SJSA1 (cell line): ENCODE data around the gene FABP3. TPM values are rescaled to one million over a fixed set of nuclear protein-coding genes. Genes with fewer than 3 reads are reported as not detected.
"Not testable (repeated sequence)": the region's sequence is repeated elsewhere in the genome, so short reads cannot be mapped to it uniquely, and the experiment has no call there.

Experiments used
- DNase-seq, 2 experiments: peaks; one replicate each; pipeline ENCODE4 v3.0.0-alpha.2; 2015 to 2020; ENCODE audit warnings: low spot score in 2 of 2, low read depth in 1 of 2
- H3K27ac ChIP-seq: fragments of 250-450 bp; sonication (Bioruptor Pico); 2 replicates; pipeline ENCODE4 v1.5.1; 2020; ENCODE audit warnings: mild to moderate bottlenecking, moderate library complexity
- H3K27me3 ChIP-seq: fragments of 250-450 bp; sonication (Bioruptor Pico); replicated peaks from 2 replicates; pipeline ENCODE4 v1.5.1; 2020; ENCODE audit warnings: mild to moderate bottlenecking, moderate library complexity
- H3K36me3 ChIP-seq: fragments of 250-450 bp; sonication (Bioruptor Pico); 2 replicates; pipeline ENCODE4 v1.5.1; 2020; ENCODE audit warnings: mild to moderate bottlenecking
- H3K4me1 ChIP-seq: fragments of 250-450 bp; sonication (Bioruptor Pico); replicated peaks from 2 replicates; pipeline ENCODE4 v1.6.1; 2021; ENCODE audit warnings: mild to moderate bottlenecking
- H3K4me3 ChIP-seq: fragments of 250-450 bp; sonication (Bioruptor Pico); 2 replicates; pipeline ENCODE4 v1.5.1; 2020; ENCODE audit warnings: mild to moderate bottlenecking
- H3K9me3 ChIP-seq: fragments of 250-450 bp; sonication (Bioruptor Pico); replicated peaks from 2 replicates; pipeline ENCODE4 v1.5.1; 2020; ENCODE audit warnings: mild to moderate bottlenecking
- total RNA-seq: library from RNA; depleted of rRNA; stranded (reverse); fragments of >200 nt; shearing (Covaris generic); gene quantifications from 2 replicates; pipeline ENCODE4 v1.2.3, GENCODE V29; 2014

Gene FABP3
- total RNA-seq, 1 experiment from 2014 or later, result 0.24 TPM

DNA sequence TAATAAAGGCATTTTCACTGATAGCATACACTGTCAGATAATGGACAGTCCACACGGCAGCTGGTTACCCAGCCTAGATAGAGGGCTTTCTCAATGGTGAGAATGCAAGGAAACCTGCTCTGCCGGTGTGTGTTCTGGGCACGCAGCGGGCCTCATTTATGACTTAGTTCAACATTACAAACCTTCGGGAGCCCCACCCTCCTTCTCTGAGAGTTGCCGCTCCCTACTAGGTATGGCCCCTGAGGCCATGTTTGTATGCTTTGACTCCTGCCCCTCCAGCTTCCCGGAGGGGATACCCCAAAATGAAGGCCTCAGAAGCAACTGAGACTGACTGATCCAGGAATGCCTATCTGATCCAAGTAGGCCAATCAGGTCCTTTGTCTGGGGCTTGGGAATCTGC, 17.2 kb upstream of the FABP3 start:
- no peaks in the 10 kb centered on the region for H3K36me3 ChIP-seq
- no peaks in the 10 kb centered on the region for H3K27me3 ChIP-seq
- peaks cover 8% of the 10 kb centered on the region for H3K4me1 ChIP-seq
- DNase-seq, result no peak
- H3K9me3 ChIP-seq, result no peaks in the 10 kb centered on the region
- no peak overlapping the region for H3K4me3 ChIP-seq
- no peak overlapping the region for H3K27ac ChIP-seq

DNA sequence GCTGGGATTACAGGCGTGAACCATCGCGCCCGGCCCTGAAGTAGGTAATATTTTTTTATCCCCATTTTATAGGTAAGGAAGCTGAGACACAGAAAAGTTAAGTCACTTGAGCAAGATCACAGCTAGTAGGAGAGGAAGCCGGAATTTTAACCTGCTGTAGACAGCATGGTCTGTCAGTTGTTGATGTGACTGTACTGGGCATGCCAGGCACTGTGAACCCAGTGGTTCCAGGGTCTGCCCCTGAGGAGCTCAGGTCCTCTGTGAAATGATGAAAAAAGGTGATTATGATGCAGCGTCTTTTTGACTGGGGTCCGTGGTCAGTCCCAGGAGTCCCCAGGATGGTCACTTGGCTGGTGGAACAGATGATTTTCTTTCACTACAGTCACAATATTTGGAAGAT, 16.7 kb upstream of the FABP3 start:
- H3K27ac ChIP-seq, result no peak overlapping the region
- H3K4me3 ChIP-seq, result no peak overlapping the region
- H3K9me3 ChIP-seq, result no peaks in the 10 kb centered on the region
- DNase-seq, result no peak
- H3K27me3 ChIP-seq, result no peaks in the 10 kb centered on the region
- peaks cover 4% of the 10 kb centered on the region for H3K4me1 ChIP-seq
- H3K36me3 ChIP-seq, result no peaks in the 10 kb centered on the region

DNA sequence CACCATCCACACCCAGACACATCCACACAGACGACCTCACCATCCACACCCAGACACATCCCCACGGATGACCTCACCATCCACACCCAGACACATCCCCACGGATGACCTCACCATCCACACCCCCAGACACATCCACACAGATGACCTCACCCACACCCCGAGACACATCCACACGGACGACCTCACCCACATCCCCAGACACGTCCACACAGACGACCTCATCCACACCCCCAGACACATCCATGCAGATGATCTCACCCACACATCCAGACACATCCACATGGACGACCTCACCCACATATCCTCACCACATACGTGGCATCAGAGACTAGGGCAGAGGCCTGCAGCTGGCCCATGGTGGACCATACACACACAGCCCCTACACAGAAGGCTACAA, 14.7 kb upstream of the FABP3 start:
- no peak overlapping the region for H3K4me3 ChIP-seq
- DNase-seq, result no peak
- no peaks in the 10 kb centered on the region for H3K4me1 ChIP-seq
- H3K36me3 ChIP-seq, result no peaks in the 10 kb centered on the region
- no peak overlapping the region for H3K27ac ChIP-seq
- no peaks in the 10 kb centered on the region for H3K27me3 ChIP-seq
- H3K9me3 ChIP-seq, result no peaks in the 10 kb centered on the region

DNA sequence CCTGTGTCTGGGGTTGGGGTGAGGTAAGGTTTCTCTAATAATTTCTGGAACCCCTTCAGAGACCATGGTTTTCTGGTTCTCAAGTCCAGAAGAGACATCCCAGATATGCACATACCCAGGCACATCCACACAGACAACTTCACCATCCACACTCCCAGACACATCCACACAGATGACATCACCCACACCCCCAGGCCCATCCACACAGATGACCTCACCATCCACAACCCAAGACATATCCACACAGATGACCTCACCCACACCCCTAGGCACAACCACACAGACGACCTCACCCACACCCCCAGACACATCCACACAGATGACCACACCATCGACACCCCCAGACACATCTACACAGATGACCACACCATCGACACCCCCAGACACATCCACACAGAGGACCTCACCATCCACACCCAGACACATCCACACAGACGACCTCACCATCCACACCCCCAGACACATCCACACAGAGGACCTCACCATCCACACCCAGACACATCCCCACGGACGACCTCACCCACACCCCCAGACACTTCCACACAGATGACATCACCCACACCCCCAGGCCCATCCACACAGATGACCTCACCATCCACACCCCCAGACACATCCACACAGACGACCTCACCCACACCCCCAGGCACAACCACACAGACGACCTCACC, 13.8 kb upstream of the FABP3 start:
- H3K9me3 ChIP-seq, H3K4me3 ChIP-seq, H3K27ac ChIP-seq, H3K36me3 ChIP-seq, DNase-seq, H3K27me3 ChIP-seq, H3K4me1 ChIP-seq: not testable (repeated sequence)

DNA sequence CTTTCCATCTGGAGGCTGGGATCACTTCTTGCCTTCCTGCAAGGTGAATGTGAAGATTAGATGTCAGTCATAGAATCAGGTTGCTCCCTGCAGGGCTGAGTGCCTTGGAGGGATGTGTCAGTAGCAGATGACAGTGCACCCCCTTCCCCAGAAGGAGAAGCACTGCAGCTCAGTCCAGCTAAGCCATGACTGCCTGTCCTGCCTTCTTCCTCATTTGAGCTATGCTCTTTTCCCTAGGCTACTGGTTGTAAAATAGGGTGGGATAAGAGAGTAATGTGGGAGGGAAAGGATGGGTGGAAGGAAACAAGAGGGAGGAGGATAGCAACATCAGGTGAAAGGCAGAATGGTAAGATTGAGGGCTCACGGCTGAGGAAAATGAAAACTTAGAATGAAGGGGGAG, 11.1 kb upstream of the FABP3 start:
- H3K9me3 ChIP-seq, result no peaks in the 10 kb centered on the region
- no peaks in the 10 kb centered on the region for H3K4me1 ChIP-seq
- H3K36me3 ChIP-seq, result no peaks in the 10 kb centered on the region
- no peak for DNase-seq
- H3K4me3 ChIP-seq, result no peak overlapping the region
- no peak overlapping the region for H3K27ac ChIP-seq
- H3K27me3 ChIP-seq, result no peaks in the 10 kb centered on the region

DNA sequence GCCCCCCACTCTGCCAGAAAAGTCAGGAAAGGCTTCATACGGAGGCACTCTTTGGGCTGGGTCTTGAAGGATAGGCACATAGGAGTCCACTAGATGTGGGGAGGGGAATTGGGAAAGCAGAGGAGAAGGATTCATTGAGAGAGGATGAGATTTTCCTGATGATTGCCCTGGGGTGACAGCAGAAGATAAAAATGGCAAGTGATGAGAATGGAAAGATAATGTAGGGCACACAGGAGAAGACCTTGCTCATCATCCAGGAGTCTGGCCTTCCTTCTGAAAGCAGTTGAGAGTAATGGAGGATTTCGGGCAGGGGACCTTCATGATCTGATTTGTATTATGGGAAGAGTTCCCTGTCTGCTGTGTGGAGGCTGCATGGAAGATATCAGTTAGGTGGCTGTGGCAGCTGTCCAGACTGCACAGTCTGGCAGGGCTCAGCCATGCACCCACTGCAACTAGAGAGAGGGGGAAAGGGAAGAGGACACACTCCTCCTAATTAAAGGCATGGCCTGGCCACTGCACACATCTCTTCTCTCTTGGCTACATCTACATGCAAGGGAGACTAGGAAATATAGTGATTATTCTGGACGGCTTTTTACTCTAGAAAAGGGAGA, 9.6 kb upstream of the FABP3 start:
- no peaks in the 10 kb centered on the region for H3K4me1 ChIP-seq
- H3K4me3 ChIP-seq, result no peak overlapping the region
- H3K27ac ChIP-seq, result no peak overlapping the region
- DNase-seq, result no peak
- no peaks in the 10 kb centered on the region for H3K36me3 ChIP-seq
- H3K27me3 ChIP-seq, result no peaks in the 10 kb centered on the region
- no peaks in the 10 kb centered on the region for H3K9me3 ChIP-seq

DNA sequence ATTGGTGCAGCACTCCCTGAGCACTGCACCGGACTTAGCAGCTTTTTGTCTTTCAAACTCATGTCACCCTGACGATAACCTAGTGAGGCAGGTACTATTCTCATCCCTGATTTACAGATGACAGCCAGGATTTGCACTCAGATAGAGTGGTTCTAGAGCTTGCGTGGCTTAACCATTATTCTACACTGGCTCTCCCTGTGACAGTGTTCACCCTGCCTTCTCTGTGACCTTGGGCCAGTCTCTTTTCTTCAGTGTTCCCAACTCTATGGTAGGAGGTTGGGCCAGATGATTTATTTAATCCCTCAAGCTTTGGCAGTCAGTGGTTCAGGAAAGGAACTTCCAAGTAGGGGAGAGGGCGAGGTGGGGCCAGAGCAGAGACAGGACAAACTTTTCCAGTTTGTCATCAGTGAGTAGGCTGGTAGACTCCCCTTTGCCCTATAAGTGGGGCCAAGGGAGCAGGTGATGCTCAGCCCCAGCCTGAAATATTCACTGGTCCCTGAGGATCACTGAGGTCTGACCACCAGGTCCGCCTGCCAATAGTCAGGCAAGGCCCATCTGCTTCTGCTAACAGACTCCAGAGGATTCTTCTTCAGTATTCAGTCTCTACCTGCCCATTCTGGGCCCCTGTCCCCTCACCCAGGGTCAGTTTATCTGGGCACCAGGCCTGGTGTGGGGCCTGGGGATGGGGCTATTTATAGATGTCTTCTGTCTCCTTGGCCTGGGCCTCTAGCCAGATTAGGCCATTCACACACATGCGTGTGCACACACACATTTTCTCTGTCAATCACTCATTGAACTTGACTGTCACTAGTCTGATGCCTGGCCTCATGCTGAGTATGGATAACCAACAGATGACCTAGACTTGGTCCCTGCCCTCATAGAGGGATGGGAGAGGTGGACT, 8.8 kb upstream of the FABP3 start:
- Histone ChIP-seq H3K27ac (no peak overlapping the region), H3K9me3 (no peaks in the 10 kb centered on the region), H3K4me3 (no peak overlapping the region), H3K27me3 (no peaks in the 10 kb centered on the region), H3K36me3 (no peaks in the 10 kb centered on the region), H3K4me1 (no peaks in the 10 kb centered on the region)
- no peak for DNase-seq

DNA sequence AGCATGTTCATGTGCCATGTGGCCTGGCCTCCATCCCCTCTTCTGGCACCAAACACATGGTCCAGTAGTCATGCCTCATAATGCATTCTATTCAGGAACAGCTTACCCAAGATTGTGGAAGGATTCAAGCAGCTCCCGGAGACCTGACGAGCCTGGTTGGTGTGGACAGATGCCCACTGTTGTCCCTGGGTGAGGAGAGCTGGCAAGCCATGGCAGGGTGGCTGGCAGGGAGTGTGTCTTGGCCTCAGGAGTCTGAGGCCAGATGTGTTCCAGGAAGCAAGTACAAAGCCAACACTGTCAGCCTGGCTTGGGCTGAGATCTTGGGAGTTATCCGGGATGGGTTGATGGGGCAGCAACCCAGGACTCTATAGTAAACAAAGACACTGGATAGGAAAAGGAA, 7.3 kb upstream of the FABP3 start:
- Histone ChIP-seq H3K36me3 (no peaks in the 10 kb centered on the region), H3K4me3 (no peak overlapping the region), H3K27me3 (no peaks in the 10 kb centered on the region), H3K27ac (no peak overlapping the region), H3K9me3 (no peaks in the 10 kb centered on the region), H3K4me1 (no peaks in the 10 kb centered on the region; the same call in 1 of the 2 replicates)
- no peak for DNase-seq

DNA sequence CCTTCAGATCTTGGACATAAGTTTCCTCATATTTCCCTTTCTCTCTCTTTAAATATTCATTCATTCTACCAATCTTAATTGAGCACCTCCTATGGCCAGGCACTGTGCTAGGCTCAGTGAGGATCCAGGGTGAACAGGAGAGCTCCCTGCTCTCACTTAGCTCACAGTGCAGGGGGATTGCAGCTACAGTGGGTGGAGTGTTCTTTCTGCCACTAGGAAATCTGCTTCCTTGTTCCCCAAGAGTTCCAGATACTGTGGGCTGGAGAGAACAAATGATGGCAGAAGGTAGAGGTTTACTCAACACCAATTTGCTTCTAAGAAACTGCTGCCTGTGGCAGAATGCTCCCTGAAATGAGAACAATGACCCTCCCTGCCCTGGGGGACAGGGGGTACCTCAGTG, 5.1 kb upstream of the FABP3 start:
- Histone ChIP-seq H3K27ac (no peak overlapping the region), H3K4me1 (peaks cover 5% of the 10 kb centered on the region), H3K4me3 (no peak overlapping the region), H3K9me3 (no peaks in the 10 kb centered on the region), H3K36me3 (no peaks in the 10 kb centered on the region), H3K27me3 (no peaks in the 10 kb centered on the region)
- no peak for DNase-seq

DNA sequence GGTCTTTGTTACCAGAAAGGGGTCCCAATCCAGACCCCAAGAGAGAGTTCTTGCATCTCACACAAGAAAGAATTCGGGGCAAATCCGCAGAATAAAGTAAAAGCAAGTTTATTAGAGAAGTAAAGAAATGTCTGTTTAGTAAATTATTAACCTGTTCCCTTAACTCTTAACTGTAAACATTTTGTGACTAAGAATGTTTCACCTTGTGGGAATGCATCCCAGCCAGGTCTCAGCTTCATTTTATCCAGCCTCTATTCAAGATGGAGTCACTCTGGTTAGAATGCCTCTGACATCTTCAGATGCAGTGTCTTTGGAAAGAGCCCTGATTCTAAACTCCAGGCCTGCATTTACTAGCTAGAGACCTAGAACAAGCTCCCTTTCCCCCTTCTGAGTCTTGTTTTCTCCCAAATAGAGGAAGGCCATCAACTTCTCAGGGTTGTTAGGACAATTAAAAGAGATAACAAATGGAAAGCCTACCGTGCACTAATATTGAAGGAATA, 4.5 kb upstream of the FABP3 start:
- Histone ChIP-seq H3K4me3 (no peak overlapping the region), H3K4me1 (peaks cover 10% of the 10 kb centered on the region), H3K27me3 (no peaks in the 10 kb centered on the region), H3K9me3 (no peaks in the 10 kb centered on the region), H3K36me3 (no peaks in the 10 kb centered on the region), H3K27ac (no peak overlapping the region)
- DNase-seq, result no peak

DNA sequence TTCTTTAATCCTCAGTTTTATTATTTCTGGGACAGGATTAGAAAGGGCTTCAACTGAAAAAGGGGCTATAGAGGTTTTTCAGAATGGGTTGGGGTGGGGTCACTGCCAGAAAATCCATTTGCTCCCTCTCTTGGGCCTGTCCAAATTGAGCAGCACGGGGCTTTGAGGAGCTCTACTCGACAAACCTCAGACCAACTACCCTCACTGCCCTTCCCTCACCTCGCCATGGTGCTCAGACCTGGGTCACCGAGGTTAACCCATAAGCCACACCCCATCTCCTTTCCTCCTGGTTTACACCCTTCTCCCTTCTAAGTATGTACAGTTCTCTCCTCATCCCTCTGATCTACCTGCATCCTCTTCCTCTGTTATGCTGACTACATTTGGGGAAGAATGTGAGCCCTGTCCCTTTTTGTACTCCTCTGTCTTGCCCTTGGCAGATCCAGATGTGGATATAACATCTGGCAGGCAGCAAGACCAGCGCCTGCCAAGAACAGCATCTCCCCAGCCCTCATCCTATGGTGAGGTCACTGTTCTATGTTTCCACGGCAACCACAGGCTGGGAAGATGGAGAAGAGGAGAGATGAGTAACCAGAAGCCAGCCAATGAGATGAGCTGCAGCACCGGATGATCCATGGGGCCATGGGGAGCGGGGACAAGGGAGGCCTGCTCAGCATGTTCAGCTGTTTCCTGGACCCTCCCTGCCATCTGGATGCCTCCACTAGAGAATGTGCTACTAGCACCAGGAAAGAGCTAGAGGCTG, 3.7 kb upstream of the FABP3 start:
- Histone ChIP-seq H3K4me1 (peaks cover 10% of the 10 kb centered on the region), H3K4me3 (no peak overlapping the region), H3K36me3 (no peaks in the 10 kb centered on the region), H3K9me3 (no peaks in the 10 kb centered on the region), H3K27me3 (no peaks in the 10 kb centered on the region), H3K27ac (no peak overlapping the region)
- DNase-seq, result peak; percentile 44 to 67

DNA sequence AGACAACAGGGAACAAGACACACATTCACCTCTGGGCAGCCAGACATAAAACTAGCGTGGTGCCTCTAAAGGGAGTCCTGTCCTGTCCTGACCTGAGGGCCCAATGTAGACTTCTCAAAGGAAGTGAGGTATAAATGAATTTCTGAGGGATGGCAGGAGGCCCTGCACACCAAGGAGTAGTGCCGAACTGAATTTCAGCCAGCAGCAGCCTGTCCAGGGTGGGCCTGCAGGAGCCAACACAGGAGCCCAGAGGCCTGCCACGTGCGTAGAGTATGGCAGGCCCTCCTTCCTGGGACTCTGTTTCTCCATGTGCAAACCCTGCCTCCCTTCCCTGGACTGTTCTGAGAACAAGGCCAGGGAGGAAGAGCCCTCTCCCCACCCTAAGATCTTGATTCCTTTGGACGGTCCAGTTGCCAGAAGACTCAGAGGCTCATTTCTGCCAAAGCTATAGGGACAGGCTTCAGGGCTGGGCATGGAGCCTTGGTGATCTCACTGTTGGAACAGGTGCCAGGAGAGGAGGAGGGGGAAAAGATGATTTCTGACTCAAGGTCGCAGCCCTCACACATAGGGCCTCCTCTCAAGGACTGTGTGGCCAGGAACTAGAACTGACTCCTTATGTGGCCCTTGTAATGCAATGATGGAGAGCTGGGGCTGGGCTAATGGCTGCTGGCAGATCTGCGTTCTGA, 1.8 kb upstream of the FABP3 start:
- DNase-seq, result no peak
- H3K36me3 ChIP-seq, result no peaks in the 10 kb centered on the region
- H3K27ac ChIP-seq, result no peak overlapping the region
- no peaks in the 10 kb centered on the region for H3K27me3 ChIP-seq
- H3K9me3 ChIP-seq, result no peaks in the 10 kb centered on the region
- H3K4me3 ChIP-seq, result no peak overlapping the region
- peaks cover 10% of the 10 kb centered on the region for H3K4me1 ChIP-seq

DNA sequence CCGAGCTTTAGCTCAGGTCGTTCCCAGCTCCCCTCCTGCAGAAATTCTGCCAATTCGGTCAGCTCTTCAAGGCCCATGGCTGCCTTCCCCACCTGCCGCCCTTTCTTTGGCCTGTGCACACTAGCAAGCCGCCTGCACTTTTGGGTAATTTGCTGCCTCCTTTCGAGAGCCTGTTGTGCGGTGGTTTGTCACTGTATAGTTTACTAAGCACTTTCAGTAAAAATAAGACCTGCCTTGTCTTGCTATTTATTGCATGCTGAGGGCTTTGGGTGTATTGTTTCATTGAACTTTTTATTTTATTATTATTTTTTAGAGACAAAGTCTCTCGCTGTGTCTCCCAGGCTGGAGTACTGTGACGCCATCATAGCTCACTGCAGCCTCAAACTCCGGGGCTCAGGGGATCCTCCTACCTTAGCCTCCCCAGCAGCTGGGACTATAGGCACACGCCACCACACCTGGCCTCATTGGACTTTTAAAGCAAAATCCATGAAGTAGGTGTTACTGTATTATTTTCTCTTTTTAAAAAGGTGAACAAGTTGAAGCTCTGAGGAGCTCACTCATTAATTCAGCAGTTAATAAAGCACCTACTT, 1.1 kb upstream of the FABP3 start:
- Histone ChIP-seq H3K36me3 (no peaks in the 10 kb centered on the region), H3K27ac (no peak overlapping the region)

More for the DNA sequence above, 1.1 kb upstream of the FABP3 start:
- Histone ChIP-seq H3K9me3 (no peaks in the 10 kb centered on the region), H3K27me3 (no peaks in the 10 kb centered on the region), H3K4me1 (peaks cover 10% of the 10 kb centered on the region), H3K4me3 (peak overlapping the region; percentile 30; the same call in 1 of the 2 replicates)
- DNase-seq, result no peak
